Fibroblast of lung (primary cell): ENCODE data around the gene CECR2. TPM values are rescaled to one million over a fixed set of nuclear protein-coding genes. Genes with fewer than 3 reads are reported as not detected.

Source experiments
- DNase-seq, 2 donors: peaks; one replicate each; pipeline versions ENCODE4 v3.0.0 to v3.0.0-alpha.2; 2010; ENCODE audit warnings: low read depth in 2 of 2
- H2AFZ ChIP-seq: 2 replicates; pipeline ENCODE4 v1.5.1; 2012; ENCODE audit warnings: low read length, control low read depth, inconsistent platforms
- H3K27ac ChIP-seq: 2 replicates; pipeline ENCODE4 v1.5.1; 2011; ENCODE audit warnings: low read length, control low read depth; ENCODE audit not compliant: insufficient read depth
- H3K27me3 ChIP-seq: 2 replicates; pipeline ENCODE4 v1.5.1; 2011; ENCODE audit warnings: mild to moderate bottlenecking, low read length; ENCODE audit not compliant: control insufficient read depth, insufficient read depth
- H3K36me3 ChIP-seq: 2 replicates; pipeline ENCODE4 v1.5.1; 2011; ENCODE audit warnings: low read length; ENCODE audit not compliant: control insufficient read depth, insufficient read depth
- H3K4me1 ChIP-seq: 2 replicates; pipeline ENCODE4 v1.5.1; 2011; ENCODE audit warnings: low read length; ENCODE audit not compliant: control insufficient read depth, insufficient read depth; ENCODE audit errors: extremely low read depth
- H3K4me2 ChIP-seq: 2 replicates; pipeline ENCODE4 v1.5.1; 2011; ENCODE audit warnings: low read length, control low read depth; ENCODE audit not compliant: insufficient read depth; ENCODE audit errors: extremely low read depth
- H3K4me3 ChIP-seq, 4 experiments: fragments of 200-600 bp in 1 of 4; sonication (generic) in 1 of 4; replicated peaks in 1 of 4; 2 replicates each; pipeline ENCODE4 v1.5.1; 2011 to 2016; ENCODE audit warnings: low read length in 4 of 4, low read depth in 3 of 4, mild to moderate bottlenecking in 3 of 4, control low read depth in 2 of 4, inconsistent platforms in 1 of 4, mixed read lengths in 1 of 4; ENCODE audit not compliant: insufficient read depth in 1 of 4; ENCODE audit errors: control extremely low read depth in 1 of 4
- H3K79me2 ChIP-seq: 2 replicates; pipeline ENCODE4 v1.5.1; 2012; ENCODE audit warnings: mild to moderate bottlenecking, low read length, inconsistent platforms; ENCODE audit not compliant: control insufficient read depth, insufficient read depth
- H3K9ac ChIP-seq: 2 replicates; pipeline ENCODE4 v1.5.1; 2011; ENCODE audit warnings: mild to moderate bottlenecking, low read length, control low read depth; ENCODE audit not compliant: insufficient read depth
- H3K9me3 ChIP-seq: 2 replicates; pipeline ENCODE4 v1.5.1; 2012; ENCODE audit warnings: low read depth, low read length; ENCODE audit not compliant: control insufficient read depth, insufficient read depth
- H4K20me1 ChIP-seq: 2 replicates; pipeline ENCODE4 v1.5.1; 2011; ENCODE audit warnings: low read length; ENCODE audit not compliant: control insufficient read depth, insufficient read depth; ENCODE audit errors: extremely low read depth
- CTCF ChIP-seq, 2 donors: IDR thresholded peaks in 1 of 2; conservative IDR thresholded peaks in 1 of 2; 1 replicate in 1 of 2; 2 replicates in 1 of 2; pipeline ENCODE4 v1.5.1; 2011 to 2012; ENCODE audit warnings: low read length in 2 of 2, control low read depth in 1 of 2, inconsistent platforms in 1 of 2, low read depth in 1 of 2, mild to moderate bottlenecking in 1 of 2
- EZH2 ChIP-seq: IDR thresholded peaks from 2 replicates; pipeline ENCODE4 v1.5.1; 2012; ENCODE audit warnings: low read length, control low read depth, mild to moderate bottlenecking; ENCODE audit errors: missing control alignments
- polyA plus RNA-seq, 2 donors: library from polyadenylated mRNA; depleted of rRNA in 1 of 2; stranded (reverse) in 1 of 2; unstranded in 1 of 2; fragments of >200 nt; gene quantifications; 2 replicates each; pipeline ENCODE4 v1.2.1, GENCODE V29; 2011 to 2012; ENCODE audit warnings: missing spikeins in 1 of 2
- total RNA-seq: library from RNA; depleted of rRNA; stranded (reverse); fragments of >200 nt; gene quantifications from 2 replicates; pipeline ENCODE4 v1.2.1, GENCODE V29; 2014

Gene CECR2
- total and polyA plus RNA-seq, 2 donors (not counting 1 experiment from before 2014, with no cell fraction given), result under 0.01 to 0.09 TPM

- TF ChIP-seq CTCF (conservative IDR thresholded peaks at IDR 0.05 in 1 of 2, IDR thresholded peaks at IDR 0.05 in 1 of 2; ENCODE audit: low read depth in 1 of 2, low read length in 2 of 2), result no peak
- no peak for TF ChIP-seq EZH2
- Histone ChIP-seq H3K36me3 (peaks cover 21% of the 10 kb centered on the region), H2AFZ (no peak overlapping the region), H3K79me2 (peaks cover 4% of the 10 kb centered on the region), H3K4me1 (no peaks in the 10 kb centered on the region), H3K9ac (no peak overlapping the region), H3K4me2 (no peak overlapping the region), H4K20me1 (no peaks in the 10 kb centered on the region), H3K27me3 (no peaks in the 10 kb centered on the region), H3K4me3 (no peak overlapping the region), H3K27ac (no peak overlapping the region), H3K9me3 (no peaks in the 10 kb centered on the region)
- DNase-seq, result peak in 1 of 2 donors; percentile 2
Observed at GRCh38 chr22:17601031-17601430, 231.8 kb downstream of the CECR2 start.

GRCh38 chr22:17603668-17604067 lies 234.4 kb downstream of the CECR2 start:
- Histone ChIP-seq H3K9me3 (no peaks in the 10 kb centered on the region), H3K27me3 (no peaks in the 10 kb centered on the region), H3K4me3 (no peak overlapping the region), H3K4me1 (no peaks in the 10 kb centered on the region), H3K4me2 (no peak overlapping the region), H2AFZ (no peak overlapping the region), H3K79me2 (peaks cover 4% of the 10 kb centered on the region), H3K27ac (no peak overlapping the region), H3K9ac (no peak overlapping the region), H3K36me3 (peaks cover 6% of the 10 kb centered on the region), H4K20me1 (no peaks in the 10 kb centered on the region)
- no peak for DNase-seq
- TF ChIP-seq CTCF (conservative IDR thresholded peaks at IDR 0.05 in 1 of 2, IDR thresholded peaks at IDR 0.05 in 1 of 2; ENCODE audit: low read depth in 1 of 2, low read length in 2 of 2), result no peak
- no peak for TF ChIP-seq EZH2

- Histone ChIP-seq H3K36me3 (peaks cover under 1% of the 10 kb centered on the region), H4K20me1 (no peaks in the 10 kb centered on the region), H3K27ac (no peak overlapping the region), H3K27me3 (no peaks in the 10 kb centered on the region), H3K79me2 (peaks cover 5% of the 10 kb centered on the region), H3K4me3 (no peak overlapping the region), H3K4me1 (no peaks in the 10 kb centered on the region), H3K9me3 (no peaks in the 10 kb centered on the region), H3K9ac (no peak overlapping the region), H2AFZ (no peak overlapping the region), H3K4me2 (no peak overlapping the region)
- DNase-seq, result peak; percentile 6 to 30
- TF ChIP-seq CTCF (conservative IDR thresholded peaks at IDR 0.05 in 1 of 2, IDR thresholded peaks at IDR 0.05 in 1 of 2; ENCODE audit: low read depth in 1 of 2, low read length in 2 of 2), result no peak
- TF ChIP-seq EZH2, result no peak
Observed at GRCh38 chr22:17606496-17606895, 237.2 kb downstream of the CECR2 start.

Other genes with a start within 250 kb of the CECR2 start
- gene TMEM121B, start 248.1 kb upstream of the CECR2 start, total RNA-seq, result under 0.01 TPM in 1 of 2 replicates, not detected in the other
- gene TMEM121B, start 248.1 kb upstream of the CECR2 start, polyA plus RNA-seq, result 0.05 and 0.10 TPM in 2 replicates
- 16.2 and 17.7 TPM in 2 replicates for gene HDHD5, start 210.2 kb upstream of the CECR2 start, total RNA-seq
- gene HDHD5, start 210.2 kb upstream of the CECR2 start, polyA plus RNA-seq, result 19.7 and 20.9 TPM in 2 replicates
- 21.8 and 32.0 TPM in 2 replicates for gene ADA2, start 150.0 kb upstream of the CECR2 start, total RNA-seq
- 8.6 and 16.3 TPM in 2 replicates for gene ADA2, start 150.0 kb upstream of the CECR2 start, polyA plus RNA-seq
- gene SLC25A18, start 194.0 kb downstream of the CECR2 start, total RNA-seq, result under 0.01 TPM in 1 of 2 replicates, not detected in the other
- gene SLC25A18, start 194.0 kb downstream of the CECR2 start, polyA plus RNA-seq, result 0.26 TPM in 1 of 2 replicates, not detected in the other